GM18511 (cell line): Measurements from ENCODE around the gene INHBE.
"Not testable (repeated sequence)": the region's sequence is repeated elsewhere in the genome, so short reads cannot be mapped to it uniquely, and the experiment has no call there.

Source experiments
- ATAC-seq: cut with Tn5 transposase; IDR thresholded peaks from one replicate; pipeline ENCODE4 v1.9.1; 2021; ENCODE audit warnings: mild to moderate bottlenecking, moderate library complexity; ENCODE audit not compliant: unreplicated experiment

Gene INHBE, protein sequence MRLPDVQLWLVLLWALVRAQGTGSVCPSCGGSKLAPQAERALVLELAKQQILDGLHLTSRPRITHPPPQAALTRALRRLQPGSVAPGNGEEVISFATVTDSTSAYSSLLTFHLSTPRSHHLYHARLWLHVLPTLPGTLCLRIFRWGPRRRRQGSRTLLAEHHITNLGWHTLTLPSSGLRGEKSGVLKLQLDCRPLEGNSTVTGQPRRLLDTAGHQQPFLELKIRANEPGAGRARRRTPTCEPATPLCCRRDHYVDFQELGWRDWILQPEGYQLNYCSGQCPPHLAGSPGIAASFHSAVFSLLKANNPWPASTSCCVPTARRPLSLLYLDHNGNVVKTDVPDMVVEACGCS

DNA sequence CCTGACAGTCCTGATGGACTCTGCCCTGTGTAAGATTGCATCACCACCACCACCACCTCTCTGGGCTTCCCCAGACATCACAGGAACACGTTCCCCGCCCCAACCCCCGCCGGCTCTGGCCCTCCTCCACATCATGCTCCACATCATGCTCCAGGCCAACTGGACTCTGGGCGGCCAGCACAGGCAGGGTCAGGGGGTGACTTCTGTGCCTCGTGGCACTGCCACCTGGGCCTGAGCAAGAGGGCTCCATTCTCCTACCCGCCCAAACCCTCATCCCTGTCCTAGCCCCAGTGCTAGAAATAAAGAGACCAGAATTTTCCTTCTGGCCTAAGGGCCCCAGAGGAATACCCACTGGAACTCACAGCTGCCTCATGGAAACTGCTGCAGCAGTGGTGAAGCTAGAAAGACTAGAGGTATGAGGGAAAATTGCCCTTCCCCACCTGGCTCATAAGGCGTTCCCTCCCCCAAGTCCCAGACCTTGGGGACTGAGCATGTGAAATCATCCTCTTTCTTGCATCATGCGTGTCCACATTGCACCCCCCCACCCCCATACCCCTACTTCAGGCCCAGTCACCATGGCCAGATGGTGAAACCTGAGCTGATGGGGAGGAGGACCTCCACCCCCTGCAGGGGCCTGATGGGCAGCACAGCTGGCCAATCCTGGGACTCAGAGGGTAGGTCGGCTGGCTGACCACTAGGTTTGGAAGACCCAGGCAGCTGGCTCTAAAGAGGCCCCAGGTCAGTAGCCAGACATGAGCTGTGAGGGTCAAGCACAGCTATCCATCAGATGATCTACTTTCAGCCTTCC lies at the start of gene INHBE:
Gene INHBE, plus strand, starts transcription at position 742 of the 808 bp plus-strand sequence. CDS start 230 bp downstream, outside the sequence.
- no peak for ATAC-seq

DNA sequence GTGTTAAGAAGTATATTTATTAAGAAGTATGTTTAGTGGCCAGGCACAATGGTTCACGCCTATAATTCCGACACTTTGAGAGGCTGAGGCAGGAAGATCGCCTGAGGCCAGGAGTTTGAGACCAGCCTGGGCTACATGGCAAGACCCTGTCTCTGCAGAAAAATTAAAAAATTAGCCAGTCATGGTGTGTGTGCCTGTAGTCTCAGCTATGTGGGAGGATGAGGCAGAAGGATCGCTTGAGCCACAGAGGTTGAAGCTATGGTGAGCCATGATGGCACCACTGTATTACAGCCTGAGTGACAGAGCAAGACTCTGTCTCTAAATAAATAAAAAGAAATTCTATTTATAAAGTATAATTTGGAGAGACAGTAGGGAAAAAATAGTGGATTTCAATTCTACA lies 44.6 kb upstream of the INHBE start:
- ATAC-seq, result no peak

DNA sequence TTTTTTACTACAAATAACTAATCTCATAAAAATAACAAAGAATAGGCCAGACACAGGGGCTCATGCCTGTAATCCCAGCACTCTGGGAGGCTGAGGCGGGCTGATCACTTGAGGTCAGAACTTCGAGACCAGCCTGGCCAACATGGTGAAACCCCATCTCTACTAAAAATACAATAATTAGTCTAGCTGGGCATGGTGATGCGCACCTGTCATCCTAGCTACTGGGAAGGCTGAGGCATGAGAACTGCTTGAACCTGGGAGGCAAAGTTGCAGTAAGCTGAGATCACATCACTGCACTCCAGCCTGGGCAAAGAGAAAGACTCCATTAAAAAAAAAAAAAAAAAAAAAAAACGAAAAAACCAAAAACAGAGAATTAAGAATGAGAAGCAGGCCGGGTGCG lies 40.9 kb upstream of the INHBE start:
- ATAC-seq, result not testable (repeated sequence)

DNA sequence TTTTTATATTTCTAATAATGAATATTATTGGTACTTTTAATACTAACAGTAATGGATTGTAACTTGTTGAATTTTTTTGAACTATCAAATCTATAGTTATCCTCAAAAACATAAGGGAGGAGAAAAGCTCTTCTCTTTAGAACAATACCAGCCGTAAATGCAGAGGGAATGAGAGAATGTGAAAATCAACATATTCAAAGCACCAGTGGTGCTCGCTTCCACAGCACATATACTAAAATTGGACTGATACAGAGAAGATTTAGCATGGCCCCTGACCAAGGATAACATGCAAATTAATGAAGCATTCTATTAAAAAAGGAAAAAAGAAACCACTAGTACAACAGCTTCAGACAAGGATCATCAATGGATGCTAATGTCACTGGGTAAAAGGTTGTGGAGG lies 40.0 kb upstream of the INHBE start:
- ATAC-seq, result no peak

DNA sequence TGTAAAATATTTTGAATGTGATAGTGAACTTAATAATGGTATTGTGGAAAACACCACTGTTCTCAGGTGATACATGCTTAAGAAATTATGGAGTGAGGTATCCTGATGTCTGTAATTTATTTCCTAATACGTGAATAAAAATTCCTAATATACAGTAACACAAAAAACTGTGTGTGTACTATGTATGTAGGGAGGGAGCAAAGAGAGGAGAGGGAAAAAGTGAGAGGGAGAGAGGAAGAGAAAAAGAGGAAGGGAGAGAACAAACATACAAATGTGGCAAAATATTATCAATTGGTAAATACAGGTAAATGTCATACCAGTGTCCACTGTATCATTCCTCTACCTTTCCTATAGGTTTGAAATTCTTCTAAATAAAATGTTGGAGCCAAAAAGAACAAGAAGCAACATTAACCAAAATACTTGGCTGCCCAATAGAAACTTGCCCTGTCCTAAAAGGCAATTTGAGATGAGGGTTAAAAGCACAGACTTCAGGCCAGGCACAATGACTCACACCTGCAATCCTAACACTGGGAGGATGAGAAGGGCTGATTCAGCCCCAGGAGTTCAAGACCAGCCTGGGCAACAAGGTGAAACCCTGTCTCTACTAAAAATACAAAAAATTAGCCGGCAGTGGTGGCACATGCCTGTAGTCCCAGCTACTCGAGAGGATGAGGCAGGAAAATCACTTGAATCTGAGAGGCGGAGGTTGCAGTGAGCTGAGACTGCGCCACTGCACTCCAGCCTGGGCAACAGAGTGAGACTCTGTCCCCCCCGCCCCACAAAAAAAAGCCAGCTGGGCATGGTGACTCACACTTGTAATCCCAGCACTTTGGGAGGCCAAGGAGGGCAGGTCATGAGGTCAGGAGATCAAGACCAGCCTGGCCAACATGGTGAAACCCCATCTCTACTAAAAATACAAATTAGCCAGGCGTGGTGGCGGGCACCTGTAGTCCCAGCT lies 38.8 kb upstream of the INHBE start:
- ATAC-seq, result no peak

DNA sequence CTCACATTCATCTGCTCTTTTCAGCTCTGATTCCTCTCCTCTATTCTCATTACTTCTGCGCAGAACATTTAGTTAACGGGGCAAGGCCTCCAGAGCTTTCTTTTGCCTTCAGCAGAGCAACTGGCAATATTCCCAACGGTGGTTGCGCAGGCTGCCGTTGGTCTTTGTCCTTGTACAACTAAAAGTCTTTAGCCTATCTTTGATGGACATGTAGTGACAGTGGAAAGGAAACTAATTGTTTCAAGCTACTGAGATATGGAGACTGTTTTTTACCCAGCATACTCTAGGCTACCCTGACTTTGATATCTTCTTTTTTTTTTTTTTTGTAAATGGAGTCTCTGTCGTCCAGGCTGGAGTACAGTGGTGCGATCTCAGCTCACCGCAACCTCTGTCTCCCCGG lies 36.9 kb upstream of the INHBE start:
- no peak for ATAC-seq

DNA sequence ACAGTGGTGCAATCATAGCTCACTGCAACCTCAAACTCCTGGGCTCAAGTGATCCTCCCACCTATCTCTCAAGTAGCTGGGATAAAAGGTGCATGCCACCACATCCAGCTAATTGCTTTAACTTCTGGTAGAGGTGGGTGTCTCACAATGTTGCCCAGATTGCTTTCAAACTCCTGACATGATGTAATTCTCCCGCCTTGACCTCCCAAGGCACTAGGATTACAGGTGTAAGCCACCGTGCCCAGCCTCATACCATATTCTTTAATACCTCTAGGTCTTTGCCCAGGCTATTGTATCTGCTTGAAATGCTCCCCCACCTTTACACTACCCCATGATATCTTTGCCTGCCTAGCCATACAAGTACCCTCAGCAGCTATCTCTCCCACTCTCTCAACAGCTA lies 35.6 kb upstream of the INHBE start:
- no peak for ATAC-seq

DNA sequence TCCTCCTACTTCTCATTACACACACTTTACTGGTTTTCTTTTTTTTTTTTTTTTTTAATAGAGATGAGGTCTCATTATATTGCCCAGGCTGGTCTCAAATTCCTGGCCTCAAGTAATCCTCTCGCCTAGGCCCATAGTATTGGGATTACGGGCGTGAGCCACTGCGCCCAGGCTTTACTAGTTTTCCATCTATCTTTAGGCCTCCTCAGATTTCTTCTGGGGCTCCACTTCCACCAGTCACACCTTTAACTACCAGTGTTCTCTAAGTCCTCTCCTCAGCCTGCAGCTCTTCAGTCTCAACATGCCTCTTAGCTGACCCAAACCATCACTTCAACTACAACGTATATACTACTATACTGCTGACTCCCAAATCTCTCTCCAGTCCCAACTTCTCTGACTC lies 34.6 kb upstream of the INHBE start:
- no peak for ATAC-seq

DNA sequence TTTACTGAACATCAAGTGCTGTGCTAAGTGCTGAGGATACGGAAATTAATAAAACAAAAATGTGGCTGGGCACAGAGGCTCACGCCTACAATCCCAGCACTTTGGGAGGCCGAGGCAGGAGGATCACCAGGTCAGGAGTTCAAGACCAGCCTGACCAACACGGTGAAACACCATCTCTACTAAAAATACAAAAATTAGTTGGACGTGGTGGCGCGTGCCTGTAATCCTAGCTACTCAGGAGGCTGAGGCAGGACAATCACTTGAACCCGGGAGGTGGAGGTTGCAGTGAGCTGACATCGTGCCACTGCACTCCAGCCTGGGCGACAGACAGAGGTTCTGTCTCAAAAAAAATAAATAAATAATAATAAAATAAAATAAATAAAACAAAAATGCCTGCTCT lies 28.2 kb upstream of the INHBE start:
- not testable (repeated sequence) for ATAC-seq

DNA sequence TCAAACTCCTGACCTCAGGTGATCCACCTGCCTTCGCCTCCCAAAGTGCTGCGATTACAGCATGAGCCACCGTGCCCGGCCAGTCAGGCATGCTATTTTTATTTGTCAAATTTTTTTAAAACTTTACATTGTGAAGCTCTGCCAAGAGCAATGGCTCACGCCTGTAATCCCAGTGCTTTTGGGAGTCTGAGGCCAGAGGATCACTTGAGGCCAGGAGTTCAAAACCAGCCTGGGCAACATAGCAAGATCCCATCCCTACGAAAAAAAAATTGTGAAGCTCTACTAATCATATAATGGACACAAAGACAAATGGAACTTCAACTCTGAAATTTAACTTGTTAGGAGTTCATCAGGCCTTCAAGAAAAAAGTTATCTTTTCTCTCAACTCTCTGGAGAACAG lies 26.1 kb upstream of the INHBE start:
- no peak for ATAC-seq

DNA sequence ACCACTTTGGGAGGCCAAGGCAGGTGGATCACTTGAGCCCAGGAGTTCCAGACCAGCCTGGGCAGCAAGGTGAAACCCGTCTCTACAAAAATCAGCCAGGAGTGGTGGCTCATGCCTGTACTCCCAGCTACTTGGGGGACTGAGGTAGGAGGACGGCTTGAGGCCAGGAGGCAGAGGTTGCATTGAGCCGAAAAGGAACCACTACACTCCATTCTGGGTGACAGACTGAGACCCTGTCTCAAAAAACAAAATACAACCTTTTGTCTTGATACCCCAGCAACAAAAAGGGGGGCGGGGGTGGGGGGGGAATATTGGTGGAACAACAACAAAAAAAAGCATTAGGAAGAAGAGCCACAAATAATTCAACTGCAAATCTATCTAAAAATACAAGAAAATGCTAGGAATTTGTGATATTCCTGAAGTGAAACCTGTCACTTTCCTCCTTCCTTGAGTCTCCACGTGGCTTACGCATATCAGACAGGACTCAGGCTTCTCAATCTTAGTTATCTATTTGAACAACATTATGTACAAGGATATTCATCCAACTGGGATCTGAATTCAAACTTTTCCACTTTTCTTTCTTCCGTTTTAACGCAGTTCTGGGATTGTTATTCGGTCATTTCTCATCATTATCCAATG lies 25.5 kb upstream of the INHBE start:
- no peak for ATAC-seq

DNA sequence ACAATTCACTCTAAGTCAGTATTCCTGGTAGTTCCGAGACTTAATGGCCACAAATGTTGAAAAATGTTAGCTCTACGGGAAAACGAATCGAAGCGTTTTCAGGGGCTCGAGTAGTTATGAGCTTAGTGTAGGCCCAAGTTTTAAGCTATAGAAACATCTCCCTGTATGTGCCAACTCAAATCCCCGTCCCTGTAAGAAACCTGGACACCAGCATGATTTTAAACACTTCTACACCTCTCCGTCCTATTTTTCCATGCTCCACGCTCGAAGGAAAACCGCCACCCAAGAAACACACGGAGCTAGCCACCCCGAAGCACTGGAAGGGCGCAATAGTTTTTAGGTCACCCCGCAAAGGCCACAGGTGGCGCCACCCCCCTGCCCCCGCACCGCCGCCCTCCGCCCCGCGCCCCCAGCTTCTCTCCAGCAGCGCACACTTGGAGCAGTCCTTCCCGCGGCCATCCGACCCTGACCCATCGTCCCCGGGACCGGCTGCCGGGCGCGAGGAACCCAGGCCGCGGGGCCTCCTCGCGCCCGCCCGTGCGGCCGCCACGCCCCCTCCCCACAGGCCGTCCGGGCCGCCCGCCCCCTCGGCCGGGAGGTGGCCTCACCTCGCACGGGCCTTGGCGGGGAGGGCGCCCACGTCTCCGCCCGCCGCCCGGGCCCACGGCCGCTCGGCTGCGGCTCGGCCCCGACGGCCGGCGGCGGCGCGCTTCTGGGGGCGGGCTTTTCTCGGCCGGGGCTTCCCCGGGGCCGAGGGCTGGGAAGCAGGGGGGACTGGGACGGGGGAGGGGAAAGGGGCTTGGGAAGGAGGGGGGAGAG lies 24.8 kb upstream of the INHBE start:
- peak; percentile 58 for ATAC-seq

DNA sequence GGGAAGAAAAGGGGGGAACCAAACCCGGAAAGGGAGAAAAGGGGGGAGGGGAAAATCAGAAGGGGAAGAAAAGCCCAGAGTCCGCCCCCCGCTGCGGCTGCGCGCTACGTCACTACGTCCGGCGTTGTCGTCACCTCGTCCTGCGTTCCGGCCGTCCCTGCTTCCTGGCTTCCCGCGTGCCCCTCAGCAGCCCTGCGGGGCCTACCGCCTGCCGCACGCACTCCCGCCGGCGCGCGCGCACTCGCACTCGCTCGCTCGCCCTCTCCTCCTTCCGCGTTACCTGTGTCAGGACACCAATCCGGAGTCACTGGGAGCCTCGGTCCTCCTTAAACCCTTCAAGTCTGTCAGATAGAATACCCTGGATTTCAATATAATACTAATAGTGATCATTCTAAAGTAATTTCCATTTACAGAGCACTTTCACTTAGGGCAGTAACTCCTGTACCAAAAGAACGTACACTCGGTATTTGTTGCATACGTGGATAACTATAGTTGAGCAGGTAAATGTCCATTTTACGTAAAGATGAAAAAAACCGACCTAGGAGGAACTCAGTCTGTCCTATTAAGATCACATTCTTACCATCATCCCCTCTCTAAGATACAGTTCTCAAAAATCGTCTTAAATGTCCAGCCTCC lies 24.1 kb upstream of the INHBE start, which contains the start of gene R3HDM2:
Gene R3HDM2, minus strand, starts transcription at position 113 of the 636 bp plus-strand sequence. CDS start 120,615 bp downstream, outside the sequence.
- peak; percentile 96 for ATAC-seq

DNA sequence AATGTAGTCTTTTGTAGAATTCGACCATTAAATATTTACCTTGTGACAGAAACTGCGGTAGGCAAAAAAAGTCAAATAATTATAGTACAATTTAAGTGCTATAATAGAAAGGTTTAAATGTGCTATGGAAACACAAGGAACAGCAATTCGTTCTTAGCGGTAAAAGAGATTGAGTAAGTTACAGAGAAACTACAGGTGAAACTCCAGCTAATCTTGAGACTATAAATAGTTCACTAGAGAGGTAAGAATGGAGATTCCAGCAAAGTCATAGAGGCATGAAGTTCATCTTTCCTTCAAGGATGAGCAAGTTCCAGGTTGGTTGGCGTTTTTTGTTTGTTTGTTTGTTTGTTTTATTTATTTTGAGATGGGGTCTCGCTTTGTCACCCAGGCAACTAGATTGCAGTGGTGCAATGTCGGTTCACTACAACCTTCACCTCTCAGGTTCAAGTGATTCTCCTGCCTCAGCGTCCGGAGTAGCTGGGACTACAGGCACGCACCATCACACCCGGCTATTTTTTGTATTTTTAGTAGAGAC lies 23.4 kb upstream of the INHBE start:
- no peak for ATAC-seq

DNA sequence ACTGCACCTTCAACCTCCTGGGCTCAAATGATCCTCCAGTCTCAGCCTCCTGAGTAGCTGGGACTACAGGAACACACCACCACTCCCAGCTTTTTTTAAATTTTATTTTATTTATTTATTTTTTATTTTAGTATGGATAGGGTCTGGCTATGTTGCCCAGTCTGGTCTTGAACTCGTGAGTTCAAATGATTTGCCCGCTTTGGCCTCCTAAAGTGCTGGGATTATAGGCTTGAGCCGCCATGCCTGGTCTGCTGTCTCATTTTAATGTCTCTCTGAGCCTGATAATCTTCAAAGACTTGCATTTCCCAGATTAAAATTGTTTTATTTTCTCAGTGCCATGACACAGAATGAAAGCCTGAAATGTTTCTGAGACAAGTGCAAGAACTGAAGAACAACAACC lies 21.7 kb upstream of the INHBE start:
- ATAC-seq, result no peak

DNA sequence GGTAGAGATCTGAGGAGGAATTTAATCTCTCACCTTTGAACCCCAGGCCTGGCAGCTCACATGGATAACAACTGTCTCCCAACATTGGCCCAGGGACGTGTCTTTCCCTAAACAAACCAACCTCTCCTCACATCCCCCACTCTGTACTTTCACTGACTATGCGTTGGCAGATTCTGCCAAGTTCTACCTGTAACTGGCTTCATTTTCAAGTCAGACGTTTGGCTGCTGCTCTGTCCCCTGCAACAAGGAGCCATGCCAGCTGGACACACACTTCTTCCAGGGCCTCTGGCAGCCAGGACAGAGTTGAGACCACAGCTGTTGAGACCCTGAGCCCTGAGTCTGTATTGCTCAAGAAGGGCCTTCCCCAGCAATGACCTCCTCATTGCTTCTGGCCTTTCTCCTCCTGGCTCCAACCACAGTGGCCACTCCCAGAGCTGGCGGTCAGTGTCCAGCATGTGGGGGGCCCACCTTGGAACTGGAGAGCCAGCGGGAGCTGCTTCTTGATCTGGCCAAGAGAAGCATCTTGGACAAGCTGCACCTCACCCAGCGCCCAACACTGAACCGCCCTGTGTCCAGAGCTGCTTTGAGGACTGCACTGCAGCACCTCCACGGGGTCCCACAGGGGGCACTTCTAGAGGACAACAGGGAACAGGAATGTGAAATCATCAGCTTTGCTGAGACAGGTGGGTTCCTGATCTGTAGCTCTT lies 20.4 kb upstream of the INHBE start, which contains the start of gene INHBC:
Gene INHBC, plus strand, starts transcription at position 268 of the 707 bp plus-strand sequence. Its CDS starts 103 bp downstream, at position 371.
- no peak for ATAC-seq

DNA sequence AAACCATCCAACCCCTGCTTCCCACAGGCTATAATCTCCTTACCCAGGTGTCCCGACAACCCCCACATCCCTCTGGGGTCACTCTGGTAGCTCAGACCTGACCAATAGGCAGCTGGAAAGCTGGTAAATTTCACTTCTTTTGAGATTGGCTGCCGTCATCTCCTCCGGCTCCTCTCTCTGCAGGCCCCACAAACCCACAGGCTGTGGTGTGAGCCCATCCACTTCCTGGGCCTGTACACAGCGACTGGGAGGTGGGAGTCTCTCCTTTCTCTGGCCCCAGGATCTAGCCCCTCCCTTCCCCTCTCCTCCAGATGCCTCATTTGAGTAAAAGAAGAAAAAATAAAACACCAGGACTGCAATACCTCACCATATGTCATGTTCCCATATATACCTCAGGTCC lies 19.8 kb upstream of the INHBE start:
- ATAC-seq, result no peak

DNA sequence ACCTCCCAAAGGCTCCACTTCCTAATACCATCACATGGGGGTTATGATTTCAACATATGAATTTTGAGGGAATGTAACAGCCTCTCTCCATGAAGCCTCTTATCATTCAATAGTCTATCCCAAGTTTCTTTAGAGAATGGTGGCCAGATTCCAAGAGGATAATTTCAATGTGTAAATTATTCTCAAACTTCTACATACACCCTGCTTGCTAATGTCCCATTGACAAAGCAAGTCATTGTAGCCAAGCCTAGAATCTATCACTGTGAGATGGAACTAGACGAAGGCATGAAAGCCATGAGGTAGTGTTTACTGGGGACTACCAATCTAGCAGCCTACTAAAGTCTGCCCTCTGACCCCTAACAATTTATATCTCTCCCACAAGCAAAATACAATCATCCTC lies 16.7 kb upstream of the INHBE start:
- no peak for ATAC-seq
